ENCODE data around the gene IGSF21. TPM values are rescaled to one million over a fixed set of nuclear protein-coding genes. Genes with fewer than 3 reads are reported as not detected.

The IGSF21 gene
- total and polyA plus RNA-seq, 2 donors from 2014 or later = 1.4 to 6.6 TPM

DNA sequence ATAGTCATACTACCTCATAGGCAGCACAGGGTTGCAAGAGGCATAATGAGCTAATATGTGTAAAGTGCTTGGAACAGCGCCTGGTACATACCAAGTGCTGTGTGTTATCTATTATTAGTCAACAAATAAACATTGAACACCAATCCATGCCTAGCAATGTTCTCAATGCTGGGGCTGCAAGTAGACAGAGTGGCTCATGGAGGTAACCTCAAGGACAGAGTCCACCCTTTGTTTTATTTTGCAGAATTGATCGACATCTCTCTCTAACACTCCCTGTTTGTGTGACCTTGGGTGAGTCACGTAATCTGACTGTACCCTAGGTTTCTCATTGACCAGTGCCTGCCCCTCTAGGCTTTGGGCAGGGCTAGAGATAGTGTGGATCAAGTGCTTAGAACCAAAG, 209.2 kb downstream of the IGSF21 start:
- no peak overlapping the region for H3K9ac ChIP-seq (ENCODE audit: low read length in 3 of 3)
- no peaks in the 10 kb centered on the region for H3K27me3 ChIP-seq (ENCODE audit: control insufficient read depth, insufficient read depth, low read length)
- peaks cover 0 to 5% (median 2%) of the 10 kb centered on the region in 3 donors for H3K9me3 ChIP-seq (ENCODE audit: control insufficient read depth in 2 of 3, insufficient read depth in 1 of 3, low read length in 3 of 3)
- no peak overlapping the region for H3K27ac ChIP-seq (ENCODE audit: low read depth in 2 of 2, low read length in 2 of 2)
- DNase-seq (no peak), FAIRE-seq (no peak)
- no peaks in the 10 kb centered on the region for H3K36me3 ChIP-seq (ENCODE audit: control insufficient read depth in 2 of 3, insufficient read depth in 3 of 3, low read length in 3 of 3)
- no peaks in the 10 kb centered on the region for H3K4me1 ChIP-seq (ENCODE audit: control insufficient read depth in 2 of 3, insufficient read depth in 2 of 3, low read depth in 1 of 3, low read length in 3 of 3)
- H3K4me3 ChIP-seq (ENCODE audit: low read length in 3 of 3) = no peak overlapping the region
- TF ChIP-seq, protein P1, sequence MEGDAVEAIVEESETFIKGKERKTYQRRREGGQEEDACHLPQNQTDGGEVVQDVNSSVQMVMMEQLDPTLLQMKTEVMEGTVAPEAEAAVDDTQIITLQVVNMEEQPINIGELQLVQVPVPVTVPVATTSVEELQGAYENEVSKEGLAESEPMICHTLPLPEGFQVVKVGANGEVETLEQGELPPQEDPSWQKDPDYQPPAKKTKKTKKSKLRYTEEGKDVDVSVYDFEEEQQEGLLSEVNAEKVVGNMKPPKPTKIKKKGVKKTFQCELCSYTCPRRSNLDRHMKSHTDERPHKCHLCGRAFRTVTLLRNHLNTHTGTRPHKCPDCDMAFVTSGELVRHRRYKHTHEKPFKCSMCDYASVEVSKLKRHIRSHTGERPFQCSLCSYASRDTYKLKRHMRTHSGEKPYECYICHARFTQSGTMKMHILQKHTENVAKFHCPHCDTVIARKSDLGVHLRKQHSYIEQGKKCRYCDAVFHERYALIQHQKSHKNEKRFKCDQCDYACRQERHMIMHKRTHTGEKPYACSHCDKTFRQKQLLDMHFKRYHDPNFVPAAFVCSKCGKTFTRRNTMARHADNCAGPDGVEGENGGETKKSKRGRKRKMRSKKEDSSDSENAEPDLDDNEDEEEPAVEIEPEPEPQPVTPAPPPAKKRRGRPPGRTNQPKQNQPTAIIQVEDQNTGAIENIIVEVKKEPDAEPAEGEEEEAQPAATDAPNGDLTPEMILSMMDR (IDR thresholded peaks at IDR 0.05; ENCODE audit: borderline replicate concordance, extremely low read depth, insufficient read depth) = no peak
- intact Hi-C loops (cut with DNase I) = no loop called here

DNA sequence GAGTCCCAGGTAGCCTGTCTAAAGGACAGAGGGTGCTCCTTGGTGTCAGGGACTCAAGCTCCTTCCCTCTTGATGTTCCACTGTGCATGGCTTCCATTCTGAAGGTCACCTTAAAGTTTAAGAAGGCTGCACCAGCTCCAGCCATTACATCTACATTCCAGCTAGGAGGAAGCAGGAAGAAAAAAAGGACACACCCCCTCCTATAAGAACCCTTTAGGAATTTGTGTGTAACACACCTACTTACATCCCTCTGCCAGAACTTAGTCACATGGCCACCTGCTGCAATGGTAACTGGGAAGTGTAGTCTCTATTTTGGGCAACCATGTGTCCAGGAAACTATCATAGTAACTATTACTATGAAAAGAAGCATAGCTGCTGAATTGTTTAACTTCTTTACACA, 211.5 kb downstream of the IGSF21 start:
- Histone ChIP-seq H3K4me3 (ENCODE audit: low read length in 3 of 3) (no peak overlapping the region), H3K27ac (ENCODE audit: low read depth in 2 of 2, low read length in 2 of 2) (no peak overlapping the region), H3K36me3 (ENCODE audit: control insufficient read depth in 2 of 3, insufficient read depth in 3 of 3, low read length in 3 of 3) (no peaks in the 10 kb centered on the region), H3K27me3 (ENCODE audit: control insufficient read depth, insufficient read depth, low read length) (no peaks in the 10 kb centered on the region), H3K9me3 (ENCODE audit: control insufficient read depth in 2 of 3, insufficient read depth in 1 of 3, low read length in 3 of 3) (peaks cover 0 to 5% (median 2%) of the 10 kb centered on the region in 3 donors), H3K4me1 (ENCODE audit: control insufficient read depth in 2 of 3, insufficient read depth in 2 of 3, low read depth in 1 of 3, low read length in 3 of 3) (no peaks in the 10 kb centered on the region), H3K9ac (ENCODE audit: low read length in 3 of 3) (no peak overlapping the region)
- FAIRE-seq = no peak
- DNase-seq = no peak
- intact Hi-C loops (cut with DNase I) = no loop called here
- TF ChIP-seq, protein P1 (IDR thresholded peaks at IDR 0.05; ENCODE audit: borderline replicate concordance, extremely low read depth, insufficient read depth) = no peak

DNA sequence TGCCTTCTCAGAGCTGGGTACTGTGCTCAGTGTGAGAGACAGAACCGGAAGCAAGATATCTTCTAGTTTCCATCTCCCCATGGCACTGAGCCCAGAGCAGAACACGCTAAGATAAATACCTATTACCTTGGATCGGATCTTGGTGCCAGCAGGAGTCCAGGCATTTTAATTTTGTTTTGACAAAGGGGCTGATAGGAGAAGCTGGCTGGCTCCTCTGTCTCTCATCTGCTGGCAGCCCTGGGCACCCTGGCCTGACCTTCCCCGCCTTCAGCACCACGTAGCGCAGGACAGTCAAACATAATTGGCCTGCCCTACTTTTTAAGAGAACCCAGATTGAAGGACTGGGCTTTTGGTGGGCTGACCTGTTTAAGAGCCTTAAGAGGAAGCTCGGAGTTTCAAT, 212.5 kb downstream of the IGSF21 start:
- H3K4me1 ChIP-seq (ENCODE audit: control insufficient read depth in 2 of 3, insufficient read depth in 2 of 3, low read depth in 1 of 3, low read length in 3 of 3) = no peaks in the 10 kb centered on the region
- no peaks in the 10 kb centered on the region for H3K36me3 ChIP-seq (ENCODE audit: control insufficient read depth in 2 of 3, insufficient read depth in 3 of 3, low read length in 3 of 3)
- no peak overlapping the region for H3K9ac ChIP-seq (ENCODE audit: low read length in 3 of 3)
- TF ChIP-seq, protein P1 (IDR thresholded peaks at IDR 0.05; ENCODE audit: borderline replicate concordance, extremely low read depth, insufficient read depth) = no peak
- H3K4me3 ChIP-seq (ENCODE audit: low read length in 3 of 3) = no peak overlapping the region
- FAIRE-seq (no peak), DNase-seq (no peak)
- H3K27me3 ChIP-seq (ENCODE audit: control insufficient read depth, insufficient read depth, low read length) = no peaks in the 10 kb centered on the region
- H3K9me3 ChIP-seq (ENCODE audit: control insufficient read depth in 2 of 3, insufficient read depth in 1 of 3, low read length in 3 of 3) = peaks cover 0 to 5% (median 2%) of the 10 kb centered on the region in 3 donors
- H3K27ac ChIP-seq (ENCODE audit: low read depth in 2 of 2, low read length in 2 of 2) = no peak overlapping the region
- intact Hi-C loops (cut with DNase I) = no loop called here
